SU-DHL-6 (cell line): ENCODE data around the gene VILL.

ENCODE experiments used
- H2AFZ ChIP-seq: fragments of 200-600 bp; sonication (generic); 2 replicates; pipeline ENCODE4 v1.6.1; 2014; ENCODE audit warnings: low read depth, mild to moderate bottlenecking, moderate library complexity, mixed read lengths, antibody characterized with exemption, low read length; ENCODE audit not compliant: severe bottlenecking
- H3F3A ChIP-seq: fragments of 200-600 bp; shearing (Covaris generic); 2 replicates; pipeline ENCODE4 v1.6.0; 2016; ENCODE audit warnings: antibody characterized with exemption, mild to moderate bottlenecking; ENCODE audit not compliant: insufficient read depth
- H3K27ac ChIP-seq: fragments of 200-600 bp; sonication (generic); 2 replicates; pipeline ENCODE4 v1.5.1; 2016; ENCODE audit warnings: low read depth, mild to moderate bottlenecking, low read length, moderate library complexity, mixed read lengths
- H3K27me3 ChIP-seq: fragments of 200-600 bp; sonication (generic), shearing (Covaris generic); 2 replicates; pipeline ENCODE4 v1.6.0; 2014; ENCODE audit warnings: mild to moderate bottlenecking, low read length
- H3K36me3 ChIP-seq: fragments of 200-600 bp; sonication (generic); 2 replicates; pipeline ENCODE4 v1.6.1; 2014; ENCODE audit warnings: mild to moderate bottlenecking, low read length, mixed read lengths
- H3K4me2 ChIP-seq: fragments of 300-600, 200-600 bp; shearing (Covaris generic), sonication (generic); 2 replicates; pipeline ENCODE4 v1.6.0; 2014; ENCODE audit warnings: low read length, low read depth, mild to moderate bottlenecking; ENCODE audit not compliant: poor library complexity, severe bottlenecking
- H3K4me3 ChIP-seq: fragments of 200-600 bp; sonication (generic); 2 replicates; pipeline ENCODE4 v1.5.1; 2014; ENCODE audit warnings: antibody characterized with exemption, low read length, mild to moderate bottlenecking, mixed read lengths; ENCODE audit not compliant: insufficient read depth, poor library complexity, severe bottlenecking
- H3K79me2 ChIP-seq: fragments of 200-600 bp; sonication (generic); 2 replicates; pipeline ENCODE4 v1.6.1; 2014; ENCODE audit warnings: mild to moderate bottlenecking, low read length, moderate library complexity; ENCODE audit not compliant: insufficient read depth
- H3K9ac ChIP-seq: fragments of 200-600 bp; sonication (generic); 2 replicates; pipeline ENCODE4 v1.7.0; 2014; ENCODE audit warnings: mild to moderate bottlenecking, low read length
- H3K9me2 ChIP-seq: fragments of 200-600 bp; sonication (generic); replicated peaks from 2 replicates; pipeline ENCODE4 v1.6.1; 2014; ENCODE audit warnings: low read length; ENCODE audit not compliant: insufficient read depth
- H3K9me3 ChIP-seq: fragments of 200-600 bp; sonication (generic); 2 replicates; pipeline ENCODE4 v1.6.1; 2014; ENCODE audit warnings: low read length, mixed read lengths; ENCODE audit not compliant: insufficient read depth
- H4K20me1 ChIP-seq: fragments of 200-600 bp; sonication (generic); 2 replicates; pipeline ENCODE4 v1.6.1; 2014; ENCODE audit warnings: low read depth, mild to moderate bottlenecking, antibody characterized with exemption, low read length, moderate library complexity, mixed read lengths
- EZH2phosphoT487 ChIP-seq: fragments of 200-600 bp; sonication (generic), shearing (Covaris generic); conservative IDR thresholded peaks from 2 replicates; pipeline ENCODE4 v1.6.1; 2018; ENCODE audit warnings: mild to moderate bottlenecking, antibody characterized with exemption, low read length, moderate library complexity, mixed read lengths
- TF ChIP-seq, protein P1 (sequence below): fragments of 200-600 bp; sonication (generic); IDR thresholded peaks from one replicate; pipeline ENCODE4 v1.5.1; 2017; ENCODE audit warnings: antibody characterized with exemption, mild to moderate bottlenecking, low read length, moderate library complexity; ENCODE audit not compliant: insufficient read depth, poor library complexity, severe bottlenecking

The VILL gene

GRCh38 chr3:37949866-37950265 is 40.7 kb upstream of the VILL start:
- Histone ChIP-seq H3K9me3 (no peaks in the 10 kb centered on the region), H3K9ac (no peak overlapping the region), H3K4me3 (no peak overlapping the region), H3K36me3 (no peaks in the 10 kb centered on the region), H3K9me2 (no peaks in the 10 kb centered on the region), H3K27me3 (no peaks in the 10 kb centered on the region), H4K20me1 (no peaks in the 10 kb centered on the region), H3K4me2 (no peak overlapping the region), H3F3A (no peaks in the 10 kb centered on the region), H2AFZ (no peak overlapping the region), H3K79me2 (no peaks in the 10 kb centered on the region), H3K27ac (no peak overlapping the region)
- TF ChIP-seq, protein P1, sequence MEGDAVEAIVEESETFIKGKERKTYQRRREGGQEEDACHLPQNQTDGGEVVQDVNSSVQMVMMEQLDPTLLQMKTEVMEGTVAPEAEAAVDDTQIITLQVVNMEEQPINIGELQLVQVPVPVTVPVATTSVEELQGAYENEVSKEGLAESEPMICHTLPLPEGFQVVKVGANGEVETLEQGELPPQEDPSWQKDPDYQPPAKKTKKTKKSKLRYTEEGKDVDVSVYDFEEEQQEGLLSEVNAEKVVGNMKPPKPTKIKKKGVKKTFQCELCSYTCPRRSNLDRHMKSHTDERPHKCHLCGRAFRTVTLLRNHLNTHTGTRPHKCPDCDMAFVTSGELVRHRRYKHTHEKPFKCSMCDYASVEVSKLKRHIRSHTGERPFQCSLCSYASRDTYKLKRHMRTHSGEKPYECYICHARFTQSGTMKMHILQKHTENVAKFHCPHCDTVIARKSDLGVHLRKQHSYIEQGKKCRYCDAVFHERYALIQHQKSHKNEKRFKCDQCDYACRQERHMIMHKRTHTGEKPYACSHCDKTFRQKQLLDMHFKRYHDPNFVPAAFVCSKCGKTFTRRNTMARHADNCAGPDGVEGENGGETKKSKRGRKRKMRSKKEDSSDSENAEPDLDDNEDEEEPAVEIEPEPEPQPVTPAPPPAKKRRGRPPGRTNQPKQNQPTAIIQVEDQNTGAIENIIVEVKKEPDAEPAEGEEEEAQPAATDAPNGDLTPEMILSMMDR = no peak
- no peak for TF ChIP-seq EZH2phosphoT487

DNA sequence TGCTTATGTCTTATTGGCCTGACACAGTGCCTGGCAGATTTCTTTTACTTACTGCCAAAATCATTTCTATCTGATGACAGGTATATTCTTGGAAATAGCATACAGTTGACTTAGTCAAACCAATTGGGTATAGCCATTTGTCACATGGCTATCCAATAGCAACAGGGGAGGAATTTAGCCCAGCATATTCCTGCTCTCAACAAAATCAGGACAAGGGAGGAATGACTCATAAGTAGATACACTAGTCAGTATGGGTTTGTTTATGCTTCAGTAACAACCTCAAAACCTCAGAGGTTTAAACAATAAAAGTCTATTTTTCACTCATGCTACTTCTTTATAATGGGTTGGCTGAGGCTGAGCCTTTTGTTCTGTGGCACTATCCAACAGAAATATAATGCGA is 38.0 kb upstream of the VILL start:
- Histone ChIP-seq H3K27ac (no peak overlapping the region), H3K4me3 (no peak overlapping the region), H3K9me3 (no peaks in the 10 kb centered on the region), H3K27me3 (no peaks in the 10 kb centered on the region), H4K20me1 (no peaks in the 10 kb centered on the region), H2AFZ (no peak overlapping the region), H3K36me3 (no peaks in the 10 kb centered on the region), H3K9ac (no peak overlapping the region), H3K4me2 (no peak overlapping the region), H3K9me2 (no peaks in the 10 kb centered on the region), H3K79me2 (no peaks in the 10 kb centered on the region), H3F3A (no peaks in the 10 kb centered on the region)
- TF ChIP-seq, protein P1 = no peak
- TF ChIP-seq EZH2phosphoT487 = no peak

- no peak overlapping the region for H3K4me2 ChIP-seq
- H3K9ac ChIP-seq = no peak overlapping the region
- no peak overlapping the region for H3K27ac ChIP-seq
- H3K9me3 ChIP-seq = no peaks in the 10 kb centered on the region
- H3K4me3 ChIP-seq = no peak overlapping the region
- no peaks in the 10 kb centered on the region for H3F3A ChIP-seq
- no peaks in the 10 kb centered on the region for H3K9me2 ChIP-seq
- H3K27me3 ChIP-seq = no peaks in the 10 kb centered on the region
- TF ChIP-seq EZH2phosphoT487 = no peak
- TF ChIP-seq, protein P1 = no peak
- H2AFZ ChIP-seq = no peak overlapping the region
- H3K79me2 ChIP-seq = no peaks in the 10 kb centered on the region
- H3K36me3 ChIP-seq = no peaks in the 10 kb centered on the region
- no peaks in the 10 kb centered on the region for H4K20me1 ChIP-seq
These were observed 37.4 kb upstream of the VILL start for GRCh38 chr3:37953226-37953625.
